ENCODE measurements around the gene IGF1.

Gene IGF1

GRCh38 chr12:102487226-102487625 lies 6.9 kb upstream of the IGF1 start:
- no peak for DNase-seq

- DNase-seq: no peak
Measured at GRCh38 chr12:102486153-102486552, 5.8 kb upstream of the IGF1 start.

DNA sequence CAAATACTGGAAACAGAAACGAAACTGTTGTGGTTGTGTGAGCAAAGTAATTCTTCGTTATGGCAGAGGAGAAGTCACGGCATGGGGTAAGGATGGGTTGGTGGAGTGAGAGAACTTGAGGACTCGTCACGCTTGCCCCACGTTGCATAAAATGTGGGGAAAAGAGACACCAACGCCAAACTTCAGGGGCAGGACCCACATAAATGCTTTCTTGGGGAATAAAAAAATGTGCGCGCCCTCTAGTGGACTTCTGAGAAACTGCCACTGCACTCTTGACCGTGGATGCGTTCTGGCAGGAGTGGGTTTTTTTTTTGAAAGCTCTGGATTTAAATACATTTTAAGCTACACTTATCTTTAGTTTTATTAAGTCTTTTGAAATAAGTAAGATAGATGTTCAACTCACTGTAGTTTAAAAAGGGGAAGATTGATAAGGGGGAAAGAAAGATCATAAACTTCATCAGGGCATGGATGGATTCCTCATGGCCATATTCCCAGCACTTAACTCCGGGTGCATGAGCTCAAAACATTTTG lies 4.1 kb upstream of the IGF1 start:
- peak; percentile 70 for DNase-seq

DNA sequence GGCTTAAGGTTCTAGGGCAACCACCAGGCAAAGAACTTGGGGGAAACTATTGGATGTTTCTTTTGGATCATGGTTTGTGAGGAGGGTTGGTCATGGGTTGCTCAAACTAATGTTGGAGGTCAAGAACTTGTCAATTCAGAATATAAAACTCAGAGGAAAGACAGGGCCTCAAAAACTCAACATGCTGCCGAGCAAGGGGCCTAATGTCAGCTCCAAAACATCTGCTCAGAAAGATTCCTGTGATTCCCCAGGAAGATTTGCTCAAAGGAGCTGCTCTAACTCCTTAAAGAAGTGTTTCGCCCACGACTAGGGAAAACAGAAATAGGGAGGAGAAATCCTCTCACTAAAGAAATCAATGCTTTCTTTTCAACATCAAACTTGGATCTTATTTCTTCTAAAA lies 3.7 kb upstream of the IGF1 start:
- no peak for DNase-seq

DNA sequence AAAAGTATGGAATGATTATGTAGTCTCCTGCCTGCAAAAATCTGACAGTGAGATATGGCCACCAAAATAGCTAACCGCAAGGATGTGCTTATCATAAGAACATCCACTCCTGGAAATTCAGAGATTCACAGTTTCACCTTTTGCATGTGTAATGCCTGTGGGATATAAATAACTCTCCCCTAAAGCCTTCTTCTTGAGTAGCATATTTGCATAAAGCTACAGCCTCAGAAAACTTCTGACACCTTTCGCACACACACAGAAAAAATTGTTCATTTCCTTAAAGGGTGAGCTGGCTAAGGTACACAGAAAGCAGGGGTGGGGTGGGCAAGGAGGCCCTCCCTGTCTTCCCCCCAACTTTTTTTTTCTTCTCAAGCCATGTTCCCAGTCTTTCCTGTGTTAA lies 3.1 kb upstream of the IGF1 start:
- DNase-seq: no peak

DNA sequence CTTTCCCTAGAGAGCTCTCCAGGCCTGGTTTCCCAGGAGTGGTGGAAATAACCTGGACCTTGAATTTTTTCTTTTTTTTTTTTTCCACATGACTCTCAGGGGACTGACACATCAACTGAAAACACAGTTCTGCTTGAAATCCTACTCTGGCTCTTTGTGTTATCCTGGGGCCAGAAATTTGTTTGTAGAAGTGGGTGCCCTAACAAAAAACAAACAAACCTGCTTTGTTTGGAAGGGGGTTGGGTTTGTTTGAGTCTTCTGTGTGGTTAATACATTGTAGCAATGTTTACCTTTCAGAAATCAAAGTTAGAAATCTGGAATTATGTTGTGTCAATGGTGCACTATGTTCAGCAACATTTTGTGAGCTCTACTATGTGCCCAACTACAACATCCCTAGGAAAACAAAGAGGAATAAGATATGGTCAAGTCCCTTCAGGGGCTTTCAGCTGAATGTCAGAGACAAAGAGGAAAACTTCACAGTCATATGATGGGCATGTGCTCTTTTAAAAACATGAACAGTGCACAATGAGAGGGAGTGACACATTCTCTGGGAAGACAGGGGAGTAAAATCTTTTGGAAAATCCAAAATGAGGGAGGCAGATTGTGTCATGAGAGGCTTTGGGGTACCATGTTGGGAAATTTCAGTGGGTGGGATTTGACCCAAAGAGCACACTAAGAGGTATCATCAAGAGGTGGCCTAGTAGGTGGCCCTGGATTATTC lies 1.5 kb upstream of the IGF1 start:
- no peak for DNase-seq

- no peak for DNase-seq
Measured at GRCh38 chr12:102479939-102480338, 424 bp downstream of the IGF1 start.

- peak; percentile 24 for DNase-seq
Measured at GRCh38 chr12:102479099-102479885, 1.1 kb downstream of the IGF1 start.

DNA sequence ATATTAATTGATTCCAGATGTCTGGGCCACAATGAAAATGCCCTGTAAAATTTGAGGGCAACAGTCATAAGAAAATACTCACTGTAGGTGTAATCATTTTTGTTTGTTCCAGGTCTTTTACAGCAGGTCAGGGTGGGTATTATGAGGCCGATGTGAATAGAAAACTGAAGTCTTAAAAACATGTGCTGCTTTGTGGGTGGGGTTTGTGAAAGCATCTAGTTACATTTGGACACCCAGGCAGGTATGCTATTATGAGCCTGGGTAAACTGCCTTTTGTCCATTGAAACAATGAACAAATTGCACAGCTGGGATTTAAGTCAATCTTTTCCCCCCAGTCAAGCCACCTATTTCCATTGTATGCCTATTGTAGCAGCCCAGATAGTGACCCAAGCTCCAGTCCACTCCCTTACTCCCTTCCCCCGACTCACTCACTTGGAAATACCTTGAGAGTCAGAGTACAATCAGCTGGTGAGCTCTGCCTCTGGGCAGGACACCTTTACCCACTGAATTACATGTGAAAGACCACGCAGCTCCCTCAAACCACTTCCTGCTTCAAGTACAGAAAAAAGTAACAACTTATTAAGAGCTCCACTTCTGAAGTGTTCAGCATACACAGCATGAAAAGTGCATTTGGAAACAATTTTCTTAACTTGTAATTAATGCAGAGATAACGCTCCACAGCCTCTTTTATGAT lies 1.8 kb downstream of the IGF1 start:
- no peak for DNase-seq

GRCh38 chr12:102475355-102475754 lies 5.0 kb downstream of the IGF1 start:
- DNase-seq: no peak

- no peak for DNase-seq
Measured at GRCh38 chr12:102474438-102475064, 5.8 kb downstream of the IGF1 start.

- DNase-seq: no peak
Measured at GRCh38 chr12:102472496-102472895, 7.9 kb downstream of the IGF1 start.

DNA sequence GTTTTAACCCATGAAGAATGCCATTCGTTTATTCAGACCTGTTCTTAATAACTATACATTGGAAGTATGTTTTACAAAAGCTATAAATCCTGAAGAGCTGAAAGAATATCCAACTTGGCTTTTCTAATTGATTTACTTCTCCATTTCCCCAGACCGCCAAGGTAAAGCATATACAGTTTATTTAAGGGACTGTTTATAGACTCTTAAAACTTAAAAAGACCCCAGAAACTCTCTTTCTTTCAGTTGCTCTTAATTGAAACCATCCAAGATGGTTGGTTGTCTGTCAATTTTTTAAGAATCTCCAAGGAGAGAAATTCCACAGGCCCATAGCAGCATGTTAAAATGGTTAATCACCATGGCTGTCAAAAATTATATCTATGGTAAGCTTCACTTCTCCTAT lies 8.8 kb downstream of the IGF1 start:
- DNase-seq: no peak

- no peak for DNase-seq
Measured at GRCh38 chr12:102470945-102471344, 9.4 kb downstream of the IGF1 start.

GRCh38 chr12:102468261-102468915 lies 12.0 kb downstream of the IGF1 start:
- DNase-seq: no peak

DNA sequence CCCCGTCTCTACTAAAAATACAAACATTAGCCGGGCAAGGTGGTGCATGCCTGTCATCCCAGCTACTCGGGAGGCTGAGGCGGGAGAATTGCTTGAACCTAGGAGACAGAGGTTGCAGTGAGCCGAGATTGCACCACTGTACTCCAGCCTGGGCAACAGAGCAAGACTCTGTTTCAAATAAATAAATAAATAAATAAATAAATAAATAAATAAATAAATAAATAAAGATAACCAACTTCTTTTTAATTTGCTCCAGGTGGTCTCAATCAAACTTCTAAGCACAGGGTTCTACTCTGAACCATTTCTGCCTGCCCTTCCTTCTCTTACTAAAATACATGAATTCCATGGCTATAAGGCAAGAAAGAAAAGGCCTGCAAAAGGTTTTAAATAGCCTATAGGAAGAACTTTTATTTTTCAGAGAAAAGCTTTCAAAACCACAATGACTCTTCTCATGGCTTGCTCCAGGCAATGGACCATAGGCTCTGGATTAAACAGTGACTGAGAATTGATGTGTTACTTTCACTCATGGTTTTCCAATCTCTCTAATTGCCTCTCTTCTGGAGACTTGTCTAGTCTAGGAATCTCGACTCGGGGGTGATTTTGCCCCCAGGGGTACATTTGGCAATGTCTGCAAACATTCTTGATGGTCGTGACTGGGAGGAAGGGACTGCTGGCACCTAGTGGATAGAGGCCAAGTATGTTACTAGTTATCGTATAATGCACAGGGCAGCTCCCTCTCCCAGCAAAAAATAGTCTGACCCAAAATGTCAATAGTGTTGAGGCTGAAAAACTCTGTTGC lies 14.4 kb downstream of the IGF1 start:
- DNase-seq: no peak

GRCh38 chr12:102463659-102464249 lies 16.6 kb downstream of the IGF1 start:
- no peak for DNase-seq

- DNase-seq: no peak
Measured at GRCh38 chr12:102462795-102463465, 17.4 kb downstream of the IGF1 start.

DNA sequence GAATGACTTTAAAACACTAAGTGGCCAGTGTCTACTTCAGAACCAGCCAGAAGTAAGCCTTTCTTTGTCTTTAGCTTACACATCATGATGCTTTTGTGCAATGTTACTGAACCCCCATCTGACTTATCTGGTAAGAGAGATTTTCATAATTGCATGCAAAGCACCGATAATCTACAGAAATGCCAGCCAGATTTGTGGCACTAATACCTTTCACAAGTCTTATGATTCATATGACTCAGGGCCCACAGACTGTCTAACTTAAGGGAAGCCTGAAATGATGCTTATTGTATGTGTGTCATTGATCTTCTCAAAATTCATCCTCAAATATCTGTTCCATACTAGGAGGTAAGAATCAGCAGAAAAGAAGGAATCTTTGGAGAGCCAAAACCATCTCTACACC lies 18.0 kb downstream of the IGF1 start:
- DNase-seq: no peak

DNA sequence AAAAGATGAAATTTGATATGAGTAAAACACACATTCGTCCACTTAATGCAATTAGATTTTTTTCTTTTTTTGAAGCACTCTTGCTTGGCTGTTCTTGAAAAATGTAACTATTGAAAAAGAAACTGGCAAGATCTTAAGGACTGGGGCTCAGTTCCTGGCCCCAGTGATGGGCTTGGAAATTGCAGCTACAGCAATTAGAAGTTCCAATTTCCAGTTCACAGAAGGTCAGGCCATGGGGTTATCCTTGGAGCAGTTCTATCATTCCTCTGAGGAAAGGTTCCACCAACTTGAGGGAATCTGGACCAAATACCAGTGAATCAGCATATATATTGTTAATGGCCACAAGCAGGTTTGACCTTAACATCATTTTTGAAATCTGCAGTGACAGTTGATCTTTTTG lies 18.9 kb downstream of the IGF1 start:
- no peak for DNase-seq

DNA sequence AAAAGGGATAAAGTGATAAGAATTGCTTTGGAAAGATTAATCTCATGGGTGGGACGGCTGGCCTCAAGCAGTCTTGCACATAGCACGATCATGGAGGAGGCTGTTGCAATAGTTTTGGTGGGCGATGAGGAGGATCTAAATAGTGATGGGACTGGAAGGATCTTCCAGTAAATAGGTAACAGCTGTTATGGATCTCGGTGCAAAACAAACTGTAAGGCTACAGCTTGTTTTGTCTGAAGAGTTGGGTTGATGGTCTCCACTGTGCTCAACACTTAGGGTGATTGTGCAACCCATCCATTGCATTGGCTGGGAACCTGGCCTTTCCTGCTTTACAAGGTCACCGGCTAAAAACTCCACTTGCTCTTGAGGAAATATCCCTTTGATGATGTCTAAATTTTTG lies 21.0 kb downstream of the IGF1 start:
- DNase-seq: no peak

Data from retina (tissue), 1 donor.